Measurements from ENCODE around the gene BMP6.

Gene BMP6

GRCh38 chr6:7725849-7726415 lies at the start of gene BMP6:
TSS of gene BMP6 (plus strand) at chr6:7726099. CDS start at chr6:7726956, 857 bp downstream.
- DNase-seq (ENCODE audit: low spot score) = peak; percentile 94

- DNase-seq (ENCODE audit: low spot score) = no peak
These were observed 48.7 kb upstream of the BMP6 start for GRCh38 chr6:7677229-7677628.

- DNase-seq (ENCODE audit: low spot score) = no peak
These were observed 45.4 kb upstream of the BMP6 start for GRCh38 chr6:7680393-7681075.

DNA sequence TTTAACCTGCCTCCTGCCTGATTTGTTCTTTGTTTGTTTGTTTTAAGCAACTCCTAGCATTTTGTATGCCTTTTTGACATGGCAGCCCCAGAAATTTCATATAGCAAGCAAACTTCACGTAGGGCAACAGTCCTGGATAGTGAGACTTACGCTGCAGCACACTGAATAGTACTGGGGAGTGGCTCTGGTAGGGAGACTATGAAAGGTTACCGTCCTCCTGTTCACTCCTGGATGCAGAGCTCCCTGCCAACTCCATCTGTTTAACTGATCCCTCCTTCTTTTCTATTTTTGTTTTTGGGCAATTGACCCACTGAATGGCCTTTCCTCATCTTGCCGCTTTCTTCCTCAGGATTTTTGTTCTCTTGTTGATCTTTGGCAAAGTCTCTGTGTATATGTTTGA lies 44.5 kb upstream of the BMP6 start:
- DNase-seq (ENCODE audit: low spot score) = no peak

GRCh38 chr6:7684076-7684475 lies 41.8 kb upstream of the BMP6 start:
- DNase-seq (ENCODE audit: low spot score) = no peak

GRCh38 chr6:7684843-7685242 lies 41.1 kb upstream of the BMP6 start:
- no peak for DNase-seq (ENCODE audit: low spot score)

- no peak for DNase-seq (ENCODE audit: low spot score)
These were observed 40.6 kb upstream of the BMP6 start for GRCh38 chr6:7685276-7685675.

GRCh38 chr6:7687145-7688111 lies 38.5 kb upstream of the BMP6 start:
- no peak for DNase-seq (ENCODE audit: low spot score)

GRCh38 chr6:7691021-7691420 lies 34.9 kb upstream of the BMP6 start:
- DNase-seq (ENCODE audit: low spot score) = no peak

DNA sequence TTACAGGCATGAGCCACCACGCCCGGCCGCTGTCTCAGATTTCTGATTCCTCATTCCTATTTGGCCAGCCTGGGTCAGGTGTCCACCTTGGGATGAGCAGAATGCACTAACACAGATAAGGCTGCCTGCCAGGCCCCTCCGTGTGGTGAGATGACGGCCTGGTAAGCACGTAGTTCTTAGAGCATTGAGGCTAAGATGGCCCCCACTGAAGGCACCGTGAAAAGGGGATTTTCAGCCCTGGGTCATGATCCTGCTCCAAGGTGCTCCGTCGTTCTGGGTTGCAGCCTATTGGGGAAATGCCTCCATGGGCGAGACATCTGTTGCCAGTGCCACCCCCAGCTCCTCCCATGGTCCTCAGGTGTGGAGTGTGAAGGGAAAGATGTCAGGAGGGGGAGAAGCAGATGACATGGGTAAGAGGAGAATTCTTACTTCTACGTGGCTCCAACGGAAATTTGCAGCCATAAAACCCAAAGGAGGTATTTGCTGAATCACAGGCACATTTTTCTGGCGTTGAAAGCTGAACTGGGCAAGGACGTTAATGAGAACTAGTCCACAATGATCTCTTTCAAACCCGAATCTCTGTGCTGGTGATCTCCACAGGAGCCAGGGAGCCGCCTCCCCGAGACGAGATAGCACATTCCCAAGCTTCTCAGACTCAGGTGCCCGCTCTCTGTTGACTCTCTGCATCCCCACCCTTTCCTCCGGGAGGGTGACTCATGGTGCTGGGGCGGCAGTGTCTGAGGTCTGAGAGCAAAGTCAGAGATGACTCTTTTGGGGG lies 34.0 kb upstream of the BMP6 start:
- peak; percentile 22 for DNase-seq (ENCODE audit: low spot score)

GRCh38 chr6:7692453-7692784 lies 33.5 kb upstream of the BMP6 start:
- DNase-seq (ENCODE audit: low spot score) = no peak

GRCh38 chr6:7693827-7694226 lies 32.1 kb upstream of the BMP6 start:
- DNase-seq (ENCODE audit: low spot score) = no peak

GRCh38 chr6:7696061-7696460 lies 29.8 kb upstream of the BMP6 start:
- no peak for DNase-seq (ENCODE audit: low spot score)

DNA sequence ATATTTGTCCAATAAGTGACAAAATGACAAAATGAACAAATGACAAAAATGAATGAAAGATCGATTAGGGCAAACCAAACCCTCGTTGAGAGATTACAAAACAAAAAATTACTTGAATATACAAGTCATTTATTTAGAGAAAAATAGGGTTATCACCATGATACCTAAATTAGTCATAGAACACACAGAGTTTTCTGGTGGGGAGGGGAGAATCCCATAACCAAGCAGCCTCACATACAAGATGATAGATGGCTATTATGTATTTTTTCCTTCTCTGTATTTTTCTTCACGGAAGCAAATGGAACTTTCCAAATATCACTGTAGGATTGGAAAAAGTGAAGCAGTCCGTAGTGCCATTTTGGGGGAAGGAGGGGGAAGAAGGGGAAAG lies 28.5 kb upstream of the BMP6 start:
- no peak for DNase-seq (ENCODE audit: low spot score)

GRCh38 chr6:7697820-7698623 lies 27.9 kb upstream of the BMP6 start:
- DNase-seq (ENCODE audit: low spot score) = no peak

DNA sequence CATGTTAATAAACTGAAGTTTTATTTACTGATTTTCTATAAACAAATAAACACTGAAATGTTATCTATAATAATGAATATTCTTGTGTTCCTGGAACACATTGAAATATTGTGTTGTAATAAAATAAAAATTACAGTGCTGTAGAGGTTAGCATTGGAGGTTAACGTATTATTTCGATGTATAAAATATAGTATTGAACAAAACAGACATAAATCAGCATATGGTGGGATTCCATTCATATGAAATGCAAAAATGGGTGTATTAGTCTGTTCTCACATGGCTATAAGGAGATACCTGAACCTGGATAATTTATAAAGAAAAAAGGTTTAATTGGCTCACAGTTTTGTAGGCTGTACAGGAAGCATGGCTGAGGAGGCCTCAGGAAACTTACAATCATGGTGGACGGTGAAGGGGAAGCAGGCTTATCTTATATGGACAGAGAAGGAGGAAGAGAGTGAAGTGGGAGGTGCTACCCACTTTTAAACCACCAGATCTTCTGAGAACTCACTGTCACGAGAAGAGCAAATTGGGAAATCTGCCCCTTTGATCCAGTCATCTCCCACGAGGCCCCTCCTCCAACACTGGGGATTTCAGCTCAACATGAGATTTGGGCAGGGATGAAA lies 24.6 kb upstream of the BMP6 start:
- no peak for DNase-seq (ENCODE audit: low spot score)

- DNase-seq (ENCODE audit: low spot score) = no peak
These were observed 22.7 kb upstream of the BMP6 start for GRCh38 chr6:7703148-7703680.

- DNase-seq (ENCODE audit: low spot score) = no peak
These were observed 20.4 kb upstream of the BMP6 start for GRCh38 chr6:7705483-7705882.

- DNase-seq (ENCODE audit: low spot score) = no peak
These were observed 19.6 kb upstream of the BMP6 start for GRCh38 chr6:7706269-7706668.

DNA sequence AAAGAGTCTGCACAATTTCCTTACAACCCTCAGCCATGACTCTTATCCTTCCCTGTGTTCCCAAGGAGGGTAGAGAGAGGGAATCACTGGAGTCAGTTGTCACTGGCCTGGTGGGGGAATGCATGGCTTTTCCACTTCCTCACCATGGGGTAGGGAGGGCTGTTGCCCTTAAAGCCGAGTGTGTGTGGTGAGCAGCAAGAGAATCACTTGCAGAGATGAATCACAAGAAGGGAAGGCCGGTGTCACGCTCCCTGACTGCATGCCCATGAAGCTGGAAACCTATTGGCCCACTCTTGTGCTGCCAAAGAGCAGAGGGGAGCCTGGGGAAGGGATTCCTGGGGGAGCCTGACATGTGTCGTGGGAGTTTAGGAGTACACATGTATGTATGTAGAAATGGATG lies 18.1 kb upstream of the BMP6 start:
- DNase-seq (ENCODE audit: low spot score) = no peak

DNA sequence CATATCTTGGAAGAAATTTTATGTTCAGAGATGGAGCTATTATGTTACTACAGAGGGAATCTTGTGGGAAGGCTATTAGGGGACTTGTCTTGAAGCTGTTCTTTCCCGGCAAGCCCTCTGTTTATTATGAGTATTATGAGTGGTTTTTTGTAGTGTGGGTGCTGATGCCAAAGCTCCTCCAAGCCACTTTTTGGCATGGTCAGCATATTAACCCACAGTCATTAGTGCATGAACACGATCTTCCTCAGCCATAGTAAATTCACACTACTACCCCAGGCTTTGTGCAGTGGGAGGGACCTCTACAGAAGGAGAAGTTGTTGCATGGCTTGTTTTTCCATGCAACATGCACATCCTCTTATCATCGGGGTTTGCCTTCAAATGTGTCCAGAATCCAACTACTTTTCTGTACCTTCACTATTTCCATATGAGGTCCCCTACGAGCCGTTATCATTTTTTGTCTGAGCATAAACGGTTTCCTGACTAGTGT lies 6.5 kb upstream of the BMP6 start:
- no peak for DNase-seq (ENCODE audit: low spot score)
